Raji (cell line): ENCODE measurements around the gene UBAP1.

ENCODE experiments used
- POLR2A ChIP-seq: IDR thresholded peaks from 2 replicates; pipeline ENCODE4 v1.6.1; 2011; ENCODE audit warnings: low read depth, low read length, control low read depth; ENCODE audit not compliant: insufficient read depth

UBAP1 gene

GRCh38 chr9:34178436-34179212, at the start of gene UBAP1:
TSS of gene UBAP1 (plus strand) at chr9:34179043. CDS start at chr9:34220915, 41,872 bp downstream.
- TF ChIP-seq POLR2A, result no peak; the same call in 1 of the 2 replicates

- TF ChIP-seq POLR2A, result no peak
Observed at GRCh38 chr9:34131571-34131970, 47.3 kb upstream of the UBAP1 start.

GRCh38 chr9:34133436-34133949, 45.4 kb upstream of the UBAP1 start:
- TF ChIP-seq POLR2A, result no peak

GRCh38 chr9:34134521-34134920, 44.3 kb upstream of the UBAP1 start:
- no peak for TF ChIP-seq POLR2A

GRCh38 chr9:34139477-34140146, 39.2 kb upstream of the UBAP1 start:
- no peak for TF ChIP-seq POLR2A

- TF ChIP-seq POLR2A, result no peak
Observed at GRCh38 chr9:34140853-34141252, 38.0 kb upstream of the UBAP1 start.

- no peak for TF ChIP-seq POLR2A
Observed at GRCh38 chr9:34143116-34143515, 35.7 kb upstream of the UBAP1 start.

- TF ChIP-seq POLR2A, result no peak
Observed at GRCh38 chr9:34145165-34145564, 33.7 kb upstream of the UBAP1 start.

GRCh38 chr9:34151398-34151797, 27.4 kb upstream of the UBAP1 start:
- TF ChIP-seq POLR2A, result no peak

GRCh38 chr9:34154057-34154456, 24.8 kb upstream of the UBAP1 start:
- no peak for TF ChIP-seq POLR2A

GRCh38 chr9:34157318-34157717, 21.5 kb upstream of the UBAP1 start:
- no peak for TF ChIP-seq POLR2A

GRCh38 chr9:34157898-34158297, 20.9 kb upstream of the UBAP1 start:
- no peak for TF ChIP-seq POLR2A

- no peak for TF ChIP-seq POLR2A
Observed at GRCh38 chr9:34158362-34158869, 20.4 kb upstream of the UBAP1 start.

- no peak for TF ChIP-seq POLR2A
Observed at GRCh38 chr9:34163434-34163833, 15.4 kb upstream of the UBAP1 start.

- TF ChIP-seq POLR2A, result no peak
Observed at GRCh38 chr9:34169125-34169524, 9.7 kb upstream of the UBAP1 start.
